ENCODE measurements around the gene MRPL36.

- TF ChIP-seq, protein P1, sequence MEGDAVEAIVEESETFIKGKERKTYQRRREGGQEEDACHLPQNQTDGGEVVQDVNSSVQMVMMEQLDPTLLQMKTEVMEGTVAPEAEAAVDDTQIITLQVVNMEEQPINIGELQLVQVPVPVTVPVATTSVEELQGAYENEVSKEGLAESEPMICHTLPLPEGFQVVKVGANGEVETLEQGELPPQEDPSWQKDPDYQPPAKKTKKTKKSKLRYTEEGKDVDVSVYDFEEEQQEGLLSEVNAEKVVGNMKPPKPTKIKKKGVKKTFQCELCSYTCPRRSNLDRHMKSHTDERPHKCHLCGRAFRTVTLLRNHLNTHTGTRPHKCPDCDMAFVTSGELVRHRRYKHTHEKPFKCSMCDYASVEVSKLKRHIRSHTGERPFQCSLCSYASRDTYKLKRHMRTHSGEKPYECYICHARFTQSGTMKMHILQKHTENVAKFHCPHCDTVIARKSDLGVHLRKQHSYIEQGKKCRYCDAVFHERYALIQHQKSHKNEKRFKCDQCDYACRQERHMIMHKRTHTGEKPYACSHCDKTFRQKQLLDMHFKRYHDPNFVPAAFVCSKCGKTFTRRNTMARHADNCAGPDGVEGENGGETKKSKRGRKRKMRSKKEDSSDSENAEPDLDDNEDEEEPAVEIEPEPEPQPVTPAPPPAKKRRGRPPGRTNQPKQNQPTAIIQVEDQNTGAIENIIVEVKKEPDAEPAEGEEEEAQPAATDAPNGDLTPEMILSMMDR (conservative IDR thresholded peaks at IDR 0.05): no peak
- TF ChIP-seq EZH2 (IDR thresholded peaks at IDR 0.05; ENCODE audit: low read depth): no peak
These were observed 2.4 kb downstream of the MRPL36 start for GRCh38 chr5:1797103-1797800.
